GM12801 (cell line): ENCODE measurements around the gene BEAN1.

Experiments
- CTCF ChIP-seq: IDR thresholded peaks from one replicate; pipeline ENCODE4 v1.5.1; 2011; ENCODE audit warnings: control low read depth; ENCODE audit not compliant: insufficient read length; ENCODE audit errors: extremely low read depth

Gene BEAN1

GRCh38 chr16:66502020-66502913 lies 75.2 kb downstream of the BEAN1 start:
- no peak for TF ChIP-seq CTCF

GRCh38 chr16:66503030-66503429 lies 75.9 kb downstream of the BEAN1 start:
- TF ChIP-seq CTCF = no peak

GRCh38 chr16:66503612-66504011 lies 76.5 kb downstream of the BEAN1 start:
- no peak for TF ChIP-seq CTCF

GRCh38 chr16:66507731-66508239 lies 80.7 kb downstream of the BEAN1 start:
- no peak for TF ChIP-seq CTCF

GRCh38 chr16:66508248-66508913 lies 81.3 kb downstream of the BEAN1 start:
- no peak for TF ChIP-seq CTCF

GRCh38 chr16:66508914-66509496 lies 81.9 kb downstream of the BEAN1 start:
- no peak for TF ChIP-seq CTCF

GRCh38 chr16:66509576-66509975 lies 82.5 kb downstream of the BEAN1 start:
- no peak for TF ChIP-seq CTCF
